ENCODE data around the gene SEPTIN1. TPM values are rescaled to one million over a fixed set of nuclear protein-coding genes. Genes with fewer than 3 reads are reported as not detected.

SEPTIN1 gene
- total RNA-seq, 1 experiment from 2014 or later = 3.4 TPM

DNA sequence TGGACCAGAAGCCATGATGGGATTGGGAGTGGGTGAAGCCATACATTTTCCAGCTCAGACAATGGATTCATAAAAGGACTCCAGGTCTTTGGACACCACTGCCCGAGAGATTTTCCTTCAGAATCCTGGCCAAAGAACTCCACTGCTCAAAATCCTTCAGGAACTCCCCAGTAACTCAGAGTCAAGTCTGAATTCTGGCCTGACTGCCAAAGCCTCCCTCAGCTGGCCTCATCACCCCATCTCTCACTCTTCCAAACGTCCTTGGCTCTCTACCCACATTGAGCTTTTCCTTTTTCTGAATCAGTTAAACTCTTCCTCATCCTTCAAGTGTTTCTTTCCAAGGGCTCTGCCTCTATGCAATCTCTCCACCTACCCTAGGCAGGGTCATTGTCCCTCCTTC lies 1.2 kb upstream of the SEPTIN1 start:
- Histone ChIP-seq H3K79me2 (ENCODE audit: insufficient read depth, low read length) (no peaks in the 10 kb centered on the region), H3K9me3 (ENCODE audit: control insufficient read depth in 1 of 2, insufficient read depth in 1 of 2, low read depth in 1 of 2, low read length in 2 of 2) (no peaks in the 10 kb centered on the region), H3K27me3 (ENCODE audit: insufficient read depth, low read length) (no peaks in the 10 kb centered on the region), H3K4me2 (ENCODE audit: low read length) (no peak overlapping the region), H3K9ac (ENCODE audit: low read length) (no peak overlapping the region), H3K27ac (ENCODE audit: low read depth, low read length) (no peak overlapping the region), H3K9me2 (ENCODE audit: insufficient read depth) (no peaks in the 10 kb centered on the region), H3K4me1 (ENCODE audit: control insufficient read depth in 1 of 2, insufficient read depth in 2 of 2, low read length in 2 of 2) (peaks cover 4 to 14% of the 10 kb centered on the region in 2 experiments; a peak in 3 of 4 replicates), H2AFZ (ENCODE audit: low read depth, low read length, poor library complexity, severe bottlenecking) (no peak overlapping the region), H3K36me3 (ENCODE audit: control insufficient read depth in 1 of 2, insufficient read depth in 2 of 2, low read length in 2 of 2) (no peaks in the 10 kb centered on the region), H3K4me3 (replicated peaks in 1 of 2; ENCODE audit: low read depth in 1 of 2, low read length in 2 of 2) (no peak overlapping the region), H4K20me1 (ENCODE audit: insufficient read depth) (no peaks in the 10 kb centered on the region)
- ChIA-PET CTCF (no interaction called here), RAD21 (ENCODE audit: low non-redundant PET in 1 of 2, low total read pairs in 2 of 2, uncharacterized antibody in 2 of 2, unreplicated experiment in 2 of 2) (no interaction called here), POLR2A (no interaction called here)
- ATAC-seq (no peak), DNase-seq (ENCODE audit: low read depth, low spot score) (no peak)
- no TSS peak for BruUV-seq (replicated peaks)
- TF ChIP-seq, protein P1, sequence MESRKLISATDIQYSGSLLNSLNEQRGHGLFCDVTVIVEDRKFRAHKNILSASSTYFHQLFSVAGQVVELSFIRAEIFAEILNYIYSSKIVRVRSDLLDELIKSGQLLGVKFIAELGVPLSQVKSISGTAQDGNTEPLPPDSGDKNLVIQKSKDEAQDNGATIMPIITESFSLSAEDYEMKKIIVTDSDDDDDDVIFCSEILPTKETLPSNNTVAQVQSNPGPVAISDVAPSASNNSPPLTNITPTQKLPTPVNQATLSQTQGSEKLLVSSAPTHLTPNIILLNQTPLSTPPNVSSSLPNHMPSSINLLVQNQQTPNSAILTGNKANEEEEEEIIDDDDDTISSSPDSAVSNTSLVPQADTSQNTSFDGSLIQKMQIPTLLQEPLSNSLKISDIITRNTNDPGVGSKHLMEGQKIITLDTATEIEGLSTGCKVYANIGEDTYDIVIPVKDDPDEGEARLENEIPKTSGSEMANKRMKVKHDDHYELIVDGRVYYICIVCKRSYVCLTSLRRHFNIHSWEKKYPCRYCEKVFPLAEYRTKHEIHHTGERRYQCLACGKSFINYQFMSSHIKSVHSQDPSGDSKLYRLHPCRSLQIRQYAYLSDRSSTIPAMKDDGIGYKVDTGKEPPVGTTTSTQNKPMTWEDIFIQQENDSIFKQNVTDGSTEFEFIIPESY (IDR thresholded peaks at IDR 0.05; ENCODE audit: extremely low read depth, insufficient replicate concordance, low read length) = no peak
- TF ChIP-seq JUND (IDR thresholded peaks at IDR 0.05) = no peak
- TF ChIP-seq CBX3 (IDR thresholded peaks at IDR 0.05; ENCODE audit: low read depth) = no peak
- no peak for TF ChIP-seq POLR2A (IDR thresholded peaks at IDR 0.05; ENCODE audit: borderline replicate concordance, extremely low read depth, insufficient read depth, insufficient read length)
- no peak for TF ChIP-seq FOSL1 (IDR thresholded peaks at IDR 0.05; ENCODE audit: low read depth)
- TF ChIP-seq RAD21 (IDR thresholded peaks at IDR 0.05; ENCODE audit: low read depth) = no peak
- no peak for TF ChIP-seq SIN3A (IDR thresholded peaks at IDR 0.05; ENCODE audit: low read depth)
- no peak for TF ChIP-seq ZNF274 (IDR thresholded peaks at IDR 0.05; ENCODE audit: low read depth, low read length)
- intact Hi-C loops (cut with micrococcal nuclease) = no loop called here

DNA sequence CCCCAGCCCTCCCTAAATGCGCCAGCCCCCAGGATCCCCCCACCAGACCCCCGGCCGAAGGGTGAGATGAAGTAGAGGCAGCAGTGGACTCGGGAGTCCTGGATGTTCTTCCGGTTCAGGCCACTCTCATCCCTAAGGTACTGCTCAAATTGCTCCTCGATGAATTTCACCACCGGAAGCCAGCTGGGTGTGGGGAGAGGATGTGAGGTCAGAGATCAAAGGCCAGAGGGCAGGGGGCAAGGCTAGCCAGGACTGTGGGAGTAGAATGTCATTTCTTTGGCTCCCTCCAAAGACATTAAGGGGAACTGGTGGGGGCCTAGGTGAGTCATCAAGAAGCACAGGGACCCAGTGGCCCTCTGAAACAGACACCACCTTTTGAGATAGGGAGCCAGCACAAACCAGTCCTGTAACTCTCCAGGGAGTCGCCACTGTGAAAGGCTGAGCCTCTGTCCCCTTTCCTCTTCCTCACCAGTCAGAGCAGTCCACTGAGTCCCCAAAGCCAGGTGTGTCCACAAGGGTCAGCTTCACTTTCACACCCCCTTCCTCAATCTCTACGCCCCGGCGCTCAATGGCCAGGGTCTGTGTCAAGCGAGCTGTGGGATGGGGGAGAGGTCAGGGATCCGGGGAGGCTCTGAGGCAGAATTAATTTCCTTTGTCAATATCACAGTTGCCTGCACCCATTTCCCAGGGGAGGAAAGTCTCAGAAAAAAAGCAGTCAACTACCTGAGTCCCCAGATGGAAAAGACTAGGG lies 895 bp downstream of the SEPTIN1 start:
- H3K4me2 ChIP-seq (ENCODE audit: low read length) = no peak overlapping the region
- no peaks in the 10 kb centered on the region for H4K20me1 ChIP-seq (ENCODE audit: insufficient read depth)
- intact Hi-C loops (cut with micrococcal nuclease) = no loop called here
- H3K4me1 ChIP-seq (ENCODE audit: control insufficient read depth in 1 of 2, insufficient read depth in 2 of 2, low read length in 2 of 2) = peaks cover 13 to 32% of the 10 kb centered on the region in 2 experiments
- TF ChIP-seq ZFX (IDR thresholded peaks at IDR 0.05) (no peak), ELF1 (IDR thresholded peaks at IDR 0.05; ENCODE audit: borderline replicate concordance, low read depth) (no peak), RAD21 (IDR thresholded peaks at IDR 0.05; ENCODE audit: low read depth) (no peak), POLR2AphosphoS5 (IDR thresholded peaks at IDR 0.05; ENCODE audit: low read depth, low read length) (no peak), JUND (IDR thresholded peaks at IDR 0.05) (no peak), SIN3A (IDR thresholded peaks at IDR 0.05; ENCODE audit: low read depth) (no peak), CEBPB (IDR thresholded peaks at IDR 0.05; ENCODE audit: low read depth) (no peak), EGR1 (IDR thresholded peaks at IDR 0.05; ENCODE audit: low read depth) (no peak), FOSL1 (IDR thresholded peaks at IDR 0.05; ENCODE audit: low read depth) (no peak), YY1 (IDR thresholded peaks at IDR 0.05; ENCODE audit: extremely low read depth, insufficient replicate concordance, low read depth, low read length) (no peak), SRF (IDR thresholded peaks at IDR 0.05; ENCODE audit: low read depth) (no peak), ZNF274 (IDR thresholded peaks at IDR 0.05; ENCODE audit: low read depth, low read length) (no peak)
- TF ChIP-seq, protein P2, sequence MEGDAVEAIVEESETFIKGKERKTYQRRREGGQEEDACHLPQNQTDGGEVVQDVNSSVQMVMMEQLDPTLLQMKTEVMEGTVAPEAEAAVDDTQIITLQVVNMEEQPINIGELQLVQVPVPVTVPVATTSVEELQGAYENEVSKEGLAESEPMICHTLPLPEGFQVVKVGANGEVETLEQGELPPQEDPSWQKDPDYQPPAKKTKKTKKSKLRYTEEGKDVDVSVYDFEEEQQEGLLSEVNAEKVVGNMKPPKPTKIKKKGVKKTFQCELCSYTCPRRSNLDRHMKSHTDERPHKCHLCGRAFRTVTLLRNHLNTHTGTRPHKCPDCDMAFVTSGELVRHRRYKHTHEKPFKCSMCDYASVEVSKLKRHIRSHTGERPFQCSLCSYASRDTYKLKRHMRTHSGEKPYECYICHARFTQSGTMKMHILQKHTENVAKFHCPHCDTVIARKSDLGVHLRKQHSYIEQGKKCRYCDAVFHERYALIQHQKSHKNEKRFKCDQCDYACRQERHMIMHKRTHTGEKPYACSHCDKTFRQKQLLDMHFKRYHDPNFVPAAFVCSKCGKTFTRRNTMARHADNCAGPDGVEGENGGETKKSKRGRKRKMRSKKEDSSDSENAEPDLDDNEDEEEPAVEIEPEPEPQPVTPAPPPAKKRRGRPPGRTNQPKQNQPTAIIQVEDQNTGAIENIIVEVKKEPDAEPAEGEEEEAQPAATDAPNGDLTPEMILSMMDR (IDR thresholded peaks at IDR 0.05 in 2 of 3, conservative IDR thresholded peaks at IDR 0.05 in 1 of 3; ENCODE audit: borderline replicate concordance in 1 of 3, insufficient read depth in 1 of 3, low read depth in 2 of 3, low read length in 2 of 3) = no peak
- TF ChIP-seq, protein P3, sequence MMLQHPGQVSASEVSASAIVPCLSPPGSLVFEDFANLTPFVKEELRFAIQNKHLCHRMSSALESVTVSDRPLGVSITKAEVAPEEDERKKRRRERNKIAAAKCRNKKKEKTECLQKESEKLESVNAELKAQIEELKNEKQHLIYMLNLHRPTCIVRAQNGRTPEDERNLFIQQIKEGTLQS (IDR thresholded peaks at IDR 0.05) = no peak
- H3K9me2 ChIP-seq (ENCODE audit: insufficient read depth) = no peaks in the 10 kb centered on the region
- RAD21 ChIA-PET (ENCODE audit: low non-redundant PET in 1 of 2, low total read pairs in 2 of 2, uncharacterized antibody in 2 of 2, unreplicated experiment in 2 of 2) = no interaction called here
- CTCF ChIA-PET = no interaction called here
- DNase-seq (ENCODE audit: low read depth, low spot score) (no peak), ATAC-seq (no peak)
- no peaks in the 10 kb centered on the region for H3K79me2 ChIP-seq (ENCODE audit: insufficient read depth, low read length)
- no peaks in the 10 kb centered on the region for H3K36me3 ChIP-seq (ENCODE audit: control insufficient read depth in 1 of 2, insufficient read depth in 2 of 2, low read length in 2 of 2)
- POLR2A ChIA-PET = no interaction called here
- no peak overlapping the region for H3K27ac ChIP-seq (ENCODE audit: low read depth, low read length)
- no peak overlapping the region for H3K4me3 ChIP-seq (replicated peaks in 1 of 2; ENCODE audit: low read depth in 1 of 2, low read length in 2 of 2)
- H3K27me3 ChIP-seq (ENCODE audit: insufficient read depth, low read length) = no peaks in the 10 kb centered on the region
- no peak overlapping the region for H2AFZ ChIP-seq (ENCODE audit: low read depth, low read length, poor library complexity, severe bottlenecking)
- H3K9ac ChIP-seq (ENCODE audit: low read length) = no peak overlapping the region; the same call in 1 of the 2 replicates
- H3K9me3 ChIP-seq (ENCODE audit: control insufficient read depth in 1 of 2, insufficient read depth in 1 of 2, low read depth in 1 of 2, low read length in 2 of 2) = no peaks in the 10 kb centered on the region
- BruUV-seq (replicated peaks) = no TSS peak

Data from HCT116 (cell line).